ENCODE measurements around the gene SLC22A2. TPM values are rescaled to one million over a fixed set of nuclear protein-coding genes. Genes with fewer than 3 reads are reported as not detected.

Gene SLC22A2
- total RNA-seq, 1 donor from 2014 or later, result not detected

GRCh38 chr6:160278311-160278710 is 19.7 kb upstream of the SLC22A2 start:
- peaks cover 11% of the 10 kb centered on the region for H3K9me3 Mint-ChIP-seq
- no peaks in the 10 kb centered on the region for H3K36me3 Mint-ChIP-seq
- no peak overlapping the region for H3K27ac Mint-ChIP-seq
- no peak overlapping the region for H3K4me3 Mint-ChIP-seq
- peaks cover 11% of the 10 kb centered on the region for H3K27me3 Mint-ChIP-seq
- no peaks in the 10 kb centered on the region for H3K4me1 Mint-ChIP-seq (ENCODE audit: unreplicated experiment)
- DNase-seq (ENCODE audit: extremely low spot score, unreplicated experiment), result no peak
- no peak for TF ChIP-seq CTCF (conservative IDR thresholded peaks at IDR 0.05)

- Mint-ChIP-seq H3K4me3 (no peak overlapping the region), H3K27ac (no peak overlapping the region), H3K36me3 (no peaks in the 10 kb centered on the region), H3K27me3 (peaks cover 15% of the 10 kb centered on the region), H3K4me1 (ENCODE audit: unreplicated experiment) (no peaks in the 10 kb centered on the region), H3K9me3 (peaks cover 11% of the 10 kb centered on the region)
- TF ChIP-seq CTCF (conservative IDR thresholded peaks at IDR 0.05), result no peak
- DNase-seq (ENCODE audit: extremely low spot score, unreplicated experiment), result no peak
Observed at GRCh38 chr6:160277546-160277945, 18.9 kb upstream of the SLC22A2 start.

- Mint-ChIP-seq H3K27me3 (peaks cover 17% of the 10 kb centered on the region), H3K4me3 (no peak overlapping the region), H3K9me3 (peaks cover 11% of the 10 kb centered on the region), H3K36me3 (no peaks in the 10 kb centered on the region), H3K27ac (no peak overlapping the region), H3K4me1 (ENCODE audit: unreplicated experiment) (no peaks in the 10 kb centered on the region)
- no peak for TF ChIP-seq CTCF (conservative IDR thresholded peaks at IDR 0.05)
- no peak for DNase-seq (ENCODE audit: extremely low spot score, unreplicated experiment)
Observed at GRCh38 chr6:160277144-160277543, 18.5 kb upstream of the SLC22A2 start.

GRCh38 chr6:160276126-160276525 is 17.5 kb upstream of the SLC22A2 start:
- H3K4me1 Mint-ChIP-seq (ENCODE audit: unreplicated experiment), result no peaks in the 10 kb centered on the region
- H3K27ac Mint-ChIP-seq, result no peak overlapping the region
- H3K9me3 Mint-ChIP-seq, result peaks cover 11% of the 10 kb centered on the region
- DNase-seq (ENCODE audit: extremely low spot score, unreplicated experiment), result no peak
- H3K27me3 Mint-ChIP-seq, result peaks cover 23% of the 10 kb centered on the region
- H3K4me3 Mint-ChIP-seq, result no peak overlapping the region
- no peak for TF ChIP-seq CTCF (conservative IDR thresholded peaks at IDR 0.05)
- no peaks in the 10 kb centered on the region for H3K36me3 Mint-ChIP-seq

- peaks cover 11% of the 10 kb centered on the region for H3K9me3 Mint-ChIP-seq
- no peak for DNase-seq (ENCODE audit: extremely low spot score, unreplicated experiment)
- no peaks in the 10 kb centered on the region for H3K4me1 Mint-ChIP-seq (ENCODE audit: unreplicated experiment)
- H3K27ac Mint-ChIP-seq, result no peak overlapping the region
- peaks cover 23% of the 10 kb centered on the region for H3K27me3 Mint-ChIP-seq
- no peak overlapping the region for H3K4me3 Mint-ChIP-seq
- no peak for TF ChIP-seq CTCF (conservative IDR thresholded peaks at IDR 0.05)
- no peaks in the 10 kb centered on the region for H3K36me3 Mint-ChIP-seq
Observed at GRCh38 chr6:160275511-160276003, 16.9 kb upstream of the SLC22A2 start.
